GM12872 (cell line): Measurements from ENCODE around the gene TH.

Experiments
- CTCF ChIP-seq: IDR thresholded peaks from 3 replicates; pipeline ENCODE4 v1.5.1; 2011; ENCODE audit warnings: low read depth, mild to moderate bottlenecking, low read length, moderate library complexity; ENCODE audit not compliant: insufficient read depth

The TH gene

GRCh38 chr11:2191883-2192282 lies 20.3 kb upstream of the TH start:
- no peak for TF ChIP-seq CTCF

DNA sequence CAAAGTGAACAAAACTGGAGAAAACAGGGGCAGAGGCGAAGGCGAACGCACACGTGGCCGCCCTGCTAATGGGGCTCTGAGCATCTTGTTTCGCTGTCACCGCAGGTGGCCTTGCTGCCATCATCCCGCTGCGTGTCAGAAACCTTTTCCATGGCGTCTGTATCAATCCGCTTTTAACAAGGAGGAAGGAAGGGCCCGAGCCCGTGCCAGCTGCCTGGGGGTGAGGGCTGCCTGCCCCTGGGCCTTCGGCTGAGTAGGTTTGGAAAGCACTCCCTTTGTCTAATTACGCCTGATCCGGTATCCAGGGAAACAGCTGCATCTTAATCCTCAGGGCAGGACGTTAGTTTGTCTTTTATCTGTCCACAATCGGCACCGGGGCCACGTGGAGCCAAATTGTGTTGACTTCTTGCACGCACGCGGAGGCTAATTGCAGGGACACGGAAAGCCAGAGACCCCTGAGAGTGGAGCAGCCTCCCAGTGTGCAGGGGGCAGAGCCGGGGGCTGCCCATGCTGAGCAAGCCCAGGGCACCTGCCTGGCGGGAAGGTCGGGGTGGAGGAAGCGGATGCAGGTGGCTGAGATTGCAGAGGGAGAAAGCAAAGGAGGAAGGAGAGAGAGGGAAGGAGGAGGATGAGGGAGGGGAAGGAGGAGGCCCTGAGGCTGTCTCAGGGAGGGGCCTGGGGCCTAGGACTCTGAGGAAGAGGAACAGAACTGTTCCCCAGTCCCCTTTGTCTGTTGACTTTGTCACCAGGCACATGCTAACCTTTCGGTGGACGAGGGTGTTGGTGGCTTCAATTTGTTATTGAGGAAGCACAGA lies 19.2 kb upstream of the TH start:
- TF ChIP-seq CTCF, result no peak

DNA sequence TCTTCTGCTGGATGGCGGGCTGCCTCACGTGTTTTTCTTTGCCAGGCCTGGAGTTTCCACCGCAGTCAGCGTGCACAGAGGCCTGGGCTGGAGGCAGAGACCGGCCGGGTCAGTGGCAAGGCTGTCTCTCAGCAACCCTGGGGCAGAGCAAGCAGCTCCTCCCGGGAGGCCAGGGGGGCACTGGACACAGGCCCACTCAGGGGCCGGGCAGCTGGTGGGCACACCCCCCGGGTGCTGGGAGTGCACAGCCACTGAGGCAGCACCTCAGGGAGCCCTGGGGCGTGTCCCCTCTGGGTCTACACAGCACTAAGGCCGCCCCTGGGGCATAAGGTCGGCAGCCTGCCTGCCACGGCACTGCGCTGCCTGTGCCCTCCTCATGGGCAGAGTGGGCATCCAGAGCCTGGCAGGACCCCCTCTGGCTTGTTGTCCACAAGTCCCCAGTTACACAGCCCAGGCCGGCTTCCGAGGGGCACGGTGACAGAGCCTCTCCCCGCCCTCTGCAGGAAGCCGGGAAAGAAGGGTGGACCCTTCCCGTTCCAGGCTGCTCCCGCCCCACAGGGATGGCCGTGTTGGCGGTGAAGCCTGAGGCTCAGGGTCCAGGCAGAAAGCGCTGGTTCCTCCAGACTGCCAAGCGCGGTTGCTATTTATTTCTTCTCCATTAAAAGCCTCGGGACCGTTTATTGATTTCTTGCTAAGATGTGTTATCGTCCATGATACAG lies 18.5 kb upstream of the TH start:
- TF ChIP-seq CTCF, result no peak

DNA sequence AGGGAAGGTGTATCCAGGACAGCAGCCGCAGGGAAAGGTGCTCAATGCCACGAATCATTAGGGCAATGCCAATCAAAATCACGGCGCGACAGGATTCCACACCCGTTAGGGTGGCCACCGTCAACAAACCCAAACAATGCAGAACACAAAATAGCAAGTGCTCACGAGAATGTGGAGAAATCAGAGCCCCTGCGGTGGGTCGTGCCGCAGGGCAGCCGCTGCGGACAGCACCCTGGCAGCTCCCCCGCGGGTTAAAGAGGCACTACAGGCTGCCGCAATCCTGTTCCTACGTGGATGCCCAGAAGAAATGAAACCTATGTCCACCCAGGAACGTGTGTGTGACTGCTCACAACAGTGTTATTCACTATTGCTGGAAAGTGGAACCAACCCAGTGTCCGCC lies 17.1 kb upstream of the TH start:
- TF ChIP-seq CTCF, result no peak

GRCh38 chr11:2187280-2187707 lies 15.7 kb upstream of the TH start:
- TF ChIP-seq CTCF, result no peak

GRCh38 chr11:2186669-2187279 lies 15.2 kb upstream of the TH start:
- TF ChIP-seq CTCF, result peak; percentile 59

GRCh38 chr11:2185324-2186085 lies 13.9 kb upstream of the TH start:
- TF ChIP-seq CTCF, result no peak
